ENCODE measurements around the gene PP2D1.
A peak's percentile ranks its signal among the peaks of the same experiment; 100 is the strongest.
"Not testable (repeated sequence)": the region's sequence is repeated elsewhere in the genome, so short reads cannot be mapped to it uniquely, and the experiment has no call there.

The PP2D1 gene, protein sequence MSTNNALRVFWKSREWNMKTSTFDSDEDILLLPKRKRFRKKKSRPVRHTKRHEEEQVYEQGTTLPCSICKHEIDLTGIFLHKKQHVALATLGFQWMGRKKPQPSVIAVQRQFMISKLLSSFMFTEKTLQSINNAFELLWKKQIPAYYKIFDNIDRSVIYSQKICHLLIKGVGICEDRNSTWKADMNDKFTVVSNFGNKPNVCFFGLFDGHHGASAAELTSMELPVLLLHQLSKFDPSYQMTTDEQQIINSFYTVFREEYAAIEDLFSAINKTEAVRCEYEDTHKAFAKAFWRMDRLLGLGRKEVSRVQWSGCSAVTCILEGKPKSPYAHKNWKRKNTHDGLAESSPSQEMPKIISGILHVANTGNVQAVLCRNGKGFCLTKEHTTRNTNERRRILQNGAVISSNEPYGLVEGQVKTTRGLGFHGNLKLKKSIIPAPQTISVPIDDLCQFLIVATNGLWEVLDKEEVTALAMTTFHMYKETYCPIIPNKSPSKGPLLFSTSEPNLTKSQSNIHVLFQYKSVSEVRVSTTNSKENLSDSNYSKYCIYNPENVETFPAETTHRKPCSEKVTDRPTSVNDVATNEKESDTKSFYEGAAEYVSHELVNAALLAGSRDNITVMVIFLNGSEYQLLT

DNA sequence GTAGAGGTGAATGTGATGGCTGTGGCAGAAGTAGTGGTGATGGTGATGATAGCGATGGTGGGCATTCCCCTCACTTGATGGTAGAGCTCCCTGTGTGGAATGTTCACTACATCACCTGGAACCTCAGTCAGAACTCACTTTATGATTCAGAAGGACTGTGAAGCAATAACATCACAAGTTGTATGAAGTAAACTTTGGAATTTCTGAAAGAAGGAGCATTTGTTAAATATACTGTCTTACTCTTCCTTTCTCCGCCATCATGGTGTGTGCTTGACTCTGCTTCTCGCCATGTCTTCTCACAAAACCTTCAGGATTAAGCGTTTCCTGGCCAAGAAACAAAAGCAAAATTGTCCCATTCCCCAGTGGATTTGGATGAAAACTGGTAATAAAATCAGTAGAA, at the start of gene PP2D1:
Gene PP2D1 (minus strand): TSS at position 101 of the 400 bp plus-strand sequence. CDS start 192 bp downstream, outside the sequence.
- DNase-seq (ENCODE audit: low spot score), result no peak

DNA sequence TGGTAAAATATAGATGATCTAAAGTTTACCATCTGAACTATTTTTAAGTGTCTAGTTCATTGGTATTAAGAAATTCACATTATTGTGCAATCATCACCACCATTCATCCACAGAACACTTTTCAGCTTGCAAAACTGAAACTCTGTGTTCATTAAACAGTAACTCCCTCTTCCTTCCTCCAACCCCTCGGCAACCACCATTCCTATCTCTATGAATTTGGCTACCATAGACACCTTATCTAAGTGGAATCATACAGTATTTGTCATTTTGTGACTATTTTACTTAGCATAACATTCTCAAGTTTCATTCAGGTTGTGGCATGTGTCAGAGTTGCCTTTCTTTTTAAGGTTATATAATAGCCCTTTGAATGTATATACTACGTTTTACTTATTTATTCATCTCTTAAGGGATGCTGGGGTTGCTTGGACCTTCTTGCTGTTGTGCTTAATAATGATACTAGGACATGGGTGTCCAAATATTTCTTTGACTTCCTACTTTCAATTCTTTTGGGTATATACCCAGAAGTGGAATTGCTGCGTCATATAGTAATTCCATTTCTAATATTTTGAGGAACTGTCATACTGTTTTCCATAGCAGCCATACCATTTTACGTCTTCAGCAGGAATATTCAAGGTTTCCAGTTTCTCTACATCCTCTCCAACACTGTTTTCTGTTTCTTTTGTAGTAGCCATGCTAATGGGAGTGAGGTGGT, 49.1 kb upstream of the PP2D1 start:
- DNase-seq (ENCODE audit: low spot score), result no peak

DNA sequence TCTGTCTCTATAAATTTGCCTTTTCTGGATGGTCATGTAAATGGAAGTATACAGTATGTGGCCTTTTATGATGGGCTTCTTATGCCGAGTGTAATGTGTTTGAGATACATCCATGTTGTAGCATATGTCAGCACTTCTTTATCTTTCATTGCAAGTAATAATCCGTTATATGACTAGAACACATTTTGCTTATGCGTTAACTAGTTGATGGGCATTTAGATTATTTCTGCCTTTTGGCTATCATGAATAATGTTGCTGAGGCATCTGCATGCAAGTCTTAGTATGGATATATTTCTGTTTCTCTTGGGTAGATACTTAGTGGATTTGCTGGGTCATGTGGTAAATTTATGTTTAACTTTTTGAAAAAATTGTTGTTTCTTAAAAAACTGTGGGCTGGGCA, 47.9 kb upstream of the PP2D1 start:
- DNase-seq (ENCODE audit: low spot score), result no peak

DNA sequence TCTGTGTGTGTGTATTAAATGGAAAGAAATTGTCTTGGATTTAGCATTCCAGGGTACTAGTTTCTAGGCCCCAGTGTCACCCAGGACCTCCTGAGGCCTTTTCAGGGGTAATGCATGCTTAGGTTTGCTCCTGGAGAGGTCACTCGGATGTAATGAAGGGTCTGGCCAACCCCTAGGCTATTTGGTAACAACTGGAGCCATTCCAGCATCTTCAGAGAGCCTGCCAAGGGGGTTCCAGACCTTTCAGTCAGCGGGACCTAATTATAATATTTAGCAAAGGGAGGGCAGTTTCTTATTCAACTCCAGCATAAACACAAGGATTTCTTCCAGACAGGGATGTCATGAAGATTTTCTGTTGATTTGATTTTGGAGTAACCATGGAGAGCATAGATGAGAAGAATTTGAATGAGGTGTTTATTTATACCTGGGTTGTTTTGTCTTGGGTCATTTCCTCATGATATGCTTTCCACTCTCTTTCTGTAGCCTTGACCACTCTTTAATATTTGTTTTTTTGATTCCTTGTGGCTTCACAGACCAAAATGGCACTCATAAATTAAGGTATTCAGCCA, 45.6 kb upstream of the PP2D1 start:
- DNase-seq (ENCODE audit: low spot score), result no peak

DNA sequence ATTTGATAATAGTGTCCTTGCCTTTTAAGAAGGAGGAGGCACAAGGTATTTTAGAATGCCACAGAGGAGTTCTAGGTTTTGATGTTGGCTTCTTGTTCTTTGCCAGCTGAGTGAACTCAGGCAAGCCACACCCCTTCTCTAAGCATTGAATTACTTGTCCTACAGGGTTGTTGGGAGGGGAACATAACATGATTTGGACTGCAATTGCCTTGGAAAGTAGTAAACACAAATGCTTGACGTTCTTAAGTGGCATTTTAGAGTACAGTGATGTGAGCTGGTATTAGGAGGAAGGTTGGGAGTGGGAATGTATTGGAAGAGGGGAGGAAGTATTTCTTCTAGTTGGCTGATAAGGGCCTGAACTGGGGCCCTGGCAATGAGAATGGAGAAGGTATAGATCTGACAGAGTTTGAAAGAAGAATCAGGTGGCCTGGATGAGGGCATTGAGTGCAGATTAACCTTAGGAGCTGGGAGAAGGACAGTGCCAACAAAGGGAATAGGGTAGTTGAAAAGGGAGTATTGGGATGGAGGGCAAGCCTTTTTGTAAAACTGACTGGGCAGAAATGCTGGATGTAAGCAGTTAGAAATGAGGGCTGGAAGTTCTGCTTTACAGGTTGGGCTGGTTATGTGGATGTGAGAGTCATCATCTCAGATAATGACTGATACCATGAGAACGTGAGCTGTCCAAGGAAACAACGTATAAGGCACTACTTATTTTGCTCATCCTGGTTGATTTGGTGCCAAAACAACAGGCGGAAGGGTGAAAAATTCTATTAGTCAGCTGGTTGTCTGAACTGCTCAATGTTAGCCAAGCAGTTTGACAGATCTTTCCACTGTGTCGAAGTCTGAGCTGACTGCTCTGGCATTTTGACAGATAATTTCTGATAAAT, 44.9 kb upstream of the PP2D1 start:
- peak; percentile 33 for DNase-seq (ENCODE audit: low spot score)

DNA sequence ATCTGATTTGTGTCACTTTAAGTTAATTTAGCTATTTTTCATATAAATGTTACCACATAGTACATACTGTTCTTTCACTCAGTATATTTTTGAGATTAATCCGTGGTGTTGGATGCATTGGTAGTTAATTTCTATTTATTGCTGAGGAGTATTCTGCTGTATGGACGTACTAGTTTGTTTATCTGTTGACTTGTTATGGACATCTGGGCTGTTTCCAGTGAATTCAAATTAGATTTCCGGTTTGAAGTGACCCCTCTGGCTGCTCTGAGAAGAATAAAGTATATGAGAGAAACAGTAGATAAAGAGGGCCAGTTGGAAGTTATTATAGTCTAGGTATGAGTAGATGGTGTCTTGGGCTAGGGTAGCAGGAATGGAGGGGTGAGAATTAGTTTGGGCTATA, 43.8 kb upstream of the PP2D1 start:
- no peak for DNase-seq (ENCODE audit: low spot score)

DNA sequence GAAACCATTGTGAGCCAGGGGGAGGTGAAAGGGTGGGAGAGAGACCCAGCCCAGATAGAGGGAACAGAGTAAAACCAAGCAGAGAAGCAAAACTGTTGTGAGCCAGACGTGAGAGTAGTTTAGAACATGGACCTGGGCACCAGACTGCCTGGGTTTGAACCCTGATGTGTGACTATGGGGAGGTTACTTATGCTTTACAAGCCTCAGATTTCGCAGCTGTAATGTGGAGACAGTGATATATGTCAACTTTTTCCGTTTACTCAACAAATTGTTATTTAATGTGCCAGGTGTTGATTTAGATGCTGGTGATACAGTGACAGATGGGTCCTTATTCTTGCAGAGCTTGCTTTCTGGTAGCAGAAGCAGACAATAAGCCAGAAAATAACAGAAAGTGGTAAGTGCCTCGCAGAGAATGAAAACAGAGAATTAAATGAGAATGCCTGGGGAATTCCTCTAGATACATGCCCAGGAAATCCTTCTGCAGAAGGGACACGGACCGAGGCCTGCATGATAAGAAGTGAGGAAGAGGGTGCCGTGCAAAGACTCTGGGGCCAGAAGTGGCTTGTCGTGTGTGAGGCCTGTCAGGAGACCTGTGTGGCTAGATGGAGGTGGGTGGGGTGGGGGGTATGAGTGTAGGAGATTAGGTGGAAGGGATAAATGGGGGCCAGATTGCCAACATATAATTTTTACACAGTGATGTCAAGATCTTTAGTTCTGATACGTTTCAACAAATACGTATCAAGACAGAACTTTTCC, 43.1 kb upstream of the PP2D1 start:
- DNase-seq (ENCODE audit: low spot score), result no peak

DNA sequence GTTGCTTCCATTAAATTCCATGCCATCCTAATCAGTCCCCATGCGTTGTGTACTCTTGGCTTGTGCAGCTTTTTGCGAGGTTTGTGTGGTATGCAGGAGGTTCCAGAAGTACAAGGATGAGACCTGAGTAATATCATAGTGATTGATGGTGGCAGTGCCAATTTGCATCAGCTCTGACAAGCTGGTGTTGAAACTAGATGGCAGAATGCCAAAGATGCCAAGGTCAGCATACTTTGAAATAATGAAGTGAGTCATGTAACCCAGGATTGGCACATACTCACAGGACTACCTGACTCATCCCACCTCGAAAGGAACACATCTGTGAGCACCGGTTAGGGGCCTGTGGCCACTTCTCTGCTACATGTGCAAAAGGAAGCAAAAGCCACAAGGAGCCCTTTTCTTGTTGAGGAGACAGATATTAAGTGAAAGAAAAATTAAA, 42.5 kb upstream of the PP2D1 start:
- DNase-seq (ENCODE audit: low spot score), result peak; percentile 88

DNA sequence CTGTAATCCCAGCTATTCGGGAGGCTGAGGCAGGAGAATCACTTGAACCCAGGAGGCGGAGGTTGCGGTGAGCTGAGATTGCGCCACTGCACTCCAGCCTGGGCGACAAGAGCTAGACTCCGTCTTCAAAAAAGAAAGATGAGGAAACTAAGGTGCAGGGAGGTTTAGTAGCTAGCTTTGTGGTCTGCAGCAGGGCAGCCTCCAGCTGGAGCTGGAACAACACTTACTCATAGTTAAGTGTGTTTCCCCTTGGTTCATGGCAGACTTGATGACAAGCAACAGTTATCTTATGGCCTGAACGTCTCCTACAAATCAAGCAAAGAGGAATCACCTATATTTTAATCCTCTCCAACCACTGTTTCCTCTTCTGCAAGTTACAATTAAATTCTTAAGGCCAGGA, 40.8 kb upstream of the PP2D1 start:
- no peak for DNase-seq (ENCODE audit: low spot score)

DNA sequence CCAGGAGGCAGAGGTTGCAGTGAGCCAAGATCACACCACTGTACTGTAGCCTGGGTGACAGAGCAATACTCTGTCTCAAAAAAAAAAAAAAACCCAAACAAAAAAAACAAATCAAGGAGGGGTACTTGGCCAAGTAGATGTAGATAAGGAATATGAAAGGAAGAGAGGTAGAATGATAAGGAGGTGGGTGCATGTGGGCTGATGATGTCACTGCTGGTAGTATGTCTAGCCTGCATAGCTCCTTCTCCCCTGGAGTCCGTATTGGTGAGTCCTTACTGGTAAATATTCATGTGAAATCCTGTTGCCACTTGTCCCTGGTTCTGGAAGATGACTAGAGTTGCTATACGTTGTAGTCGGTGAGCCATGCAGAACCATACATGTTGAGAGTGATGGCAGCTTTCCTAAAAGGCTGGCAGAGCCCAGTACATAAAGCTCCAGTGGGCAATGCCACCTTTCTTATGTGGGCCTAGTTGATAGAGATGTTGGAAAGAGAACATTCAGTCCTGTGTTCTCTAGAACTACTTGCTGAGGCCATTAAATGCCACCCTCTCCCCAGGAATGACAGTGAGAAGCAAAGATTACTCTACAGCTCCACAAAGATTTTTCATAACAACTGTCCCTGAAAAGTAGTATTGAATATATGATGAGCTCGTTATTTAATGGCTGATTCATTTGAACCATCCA, 39.2 kb upstream of the PP2D1 start:
- no peak for DNase-seq (ENCODE audit: low spot score)

DNA sequence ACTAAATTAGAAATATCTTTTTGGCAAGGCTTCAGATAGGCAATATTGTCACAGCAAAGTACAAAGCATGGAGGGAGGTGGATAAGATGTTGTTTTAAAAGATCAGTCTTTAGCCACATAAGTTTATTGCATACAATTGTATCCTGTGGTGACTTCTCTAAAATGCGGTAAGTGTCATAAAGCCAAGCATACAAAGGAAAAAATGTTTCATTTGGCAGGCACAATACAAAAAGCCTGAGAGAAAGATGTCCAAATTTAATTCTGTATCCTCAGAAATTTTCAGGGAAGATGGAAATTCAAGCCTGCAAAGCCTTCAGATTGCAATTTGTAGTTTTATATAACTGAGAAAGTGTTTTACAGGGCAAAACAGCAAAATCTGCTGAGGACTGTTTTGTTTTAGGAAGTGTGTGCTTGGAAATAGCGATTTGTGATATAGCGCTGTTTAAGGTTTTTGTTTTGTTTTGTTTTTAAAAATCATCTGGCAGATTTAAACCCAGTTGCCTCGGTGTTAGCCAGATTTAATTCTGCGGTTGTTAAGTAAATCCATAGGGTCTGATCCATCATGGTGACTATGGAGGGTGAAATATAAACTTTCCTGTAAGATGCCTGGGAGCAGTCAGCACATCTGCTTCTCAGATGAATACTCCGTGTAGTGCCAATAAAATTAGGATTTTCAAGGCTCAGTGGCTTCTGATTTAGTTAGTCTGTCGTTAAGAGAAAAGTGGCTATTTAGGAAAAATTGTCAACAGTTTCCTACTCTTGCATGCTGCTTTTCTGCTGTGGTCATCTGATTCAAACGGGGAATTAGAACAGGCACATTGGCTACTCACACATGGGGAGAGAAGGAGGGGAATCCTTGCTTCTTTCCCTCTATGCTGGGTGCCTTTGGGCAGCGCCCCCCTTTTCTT, 36.2 kb upstream of the PP2D1 start:
- no peak for DNase-seq (ENCODE audit: low spot score)

DNA sequence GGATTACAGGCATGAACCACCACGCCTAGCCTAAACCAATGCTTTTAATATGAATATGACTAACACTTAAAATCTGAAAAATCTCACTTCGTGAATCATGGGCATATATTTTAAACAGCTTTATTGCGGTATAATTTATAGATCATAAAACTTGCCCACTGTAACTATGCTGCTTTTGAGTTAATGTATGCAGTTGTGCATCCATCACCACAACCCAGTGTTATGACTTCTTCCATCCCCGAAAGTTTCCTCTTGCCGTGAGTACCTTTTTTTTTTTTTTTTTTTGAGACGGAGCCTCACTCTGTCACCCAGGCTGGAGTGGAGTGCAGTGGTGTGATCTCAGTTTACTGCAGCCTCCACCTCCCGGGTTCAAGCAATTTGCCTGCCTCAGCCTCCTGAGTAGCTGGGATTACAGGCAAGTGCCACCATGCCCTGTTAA, 35.3 kb upstream of the PP2D1 start:
- no peak for DNase-seq (ENCODE audit: low spot score)

DNA sequence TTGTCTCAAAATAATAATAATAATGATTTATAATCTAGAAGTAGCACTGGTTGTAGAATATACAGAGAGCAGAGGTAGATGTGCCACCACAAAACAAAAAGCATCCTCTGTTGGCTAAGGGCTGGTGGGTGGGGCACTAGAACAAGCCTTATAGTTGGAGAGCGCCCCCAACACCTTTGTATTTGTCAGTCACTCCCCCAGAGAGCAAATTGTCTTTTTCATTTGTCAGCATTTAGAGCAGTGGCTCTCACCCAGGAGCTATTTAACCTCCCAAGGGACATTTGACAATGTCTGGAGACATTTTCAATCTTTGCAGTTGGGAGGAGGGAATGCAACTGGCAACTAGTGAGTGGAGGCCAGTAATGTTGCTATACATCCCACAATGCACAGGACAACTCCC, 34.5 kb upstream of the PP2D1 start:
- DNase-seq (ENCODE audit: low spot score), result no peak

DNA sequence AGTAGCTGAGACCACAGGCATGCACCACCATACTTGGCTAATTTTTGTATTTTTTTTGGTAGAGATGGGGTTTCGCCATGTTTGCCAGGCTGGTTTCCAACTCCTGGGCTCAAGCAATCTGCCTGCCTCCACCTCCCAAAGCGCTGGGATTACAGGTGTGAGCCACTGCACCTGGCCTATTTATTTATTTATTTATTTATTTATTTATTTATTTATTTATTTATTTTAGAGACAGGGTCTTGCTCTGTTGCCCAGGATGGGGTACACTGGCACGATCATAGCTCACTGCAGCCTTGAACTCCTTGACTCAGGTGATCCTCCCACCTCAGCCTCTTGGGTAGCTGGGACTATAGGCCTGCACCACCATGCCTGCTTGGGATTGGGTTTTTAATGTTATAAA, 33.1 kb upstream of the PP2D1 start:
- not testable (repeated sequence) for DNase-seq (ENCODE audit: low spot score)

DNA sequence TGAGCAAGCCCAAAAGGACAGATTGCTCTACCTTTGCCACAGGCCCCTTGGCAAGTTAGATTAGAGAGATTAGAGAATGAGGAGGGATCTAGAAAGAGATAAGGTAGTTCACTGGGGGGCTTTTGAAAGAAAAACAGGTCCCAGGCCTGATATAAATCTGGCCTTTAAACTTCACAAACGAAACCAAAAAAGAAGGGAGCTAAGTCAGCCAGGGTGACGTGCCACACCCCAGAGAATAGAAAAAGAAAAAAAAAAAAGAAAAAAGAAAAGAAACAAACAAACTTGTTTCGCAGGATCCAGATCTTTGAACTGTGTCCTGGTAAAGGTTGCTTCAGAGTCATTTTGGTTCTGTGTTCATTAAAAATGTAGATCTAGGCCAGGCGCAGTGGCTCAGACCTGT, 31.8 kb upstream of the PP2D1 start:
- peak; percentile 12 for DNase-seq (ENCODE audit: low spot score)

DNA sequence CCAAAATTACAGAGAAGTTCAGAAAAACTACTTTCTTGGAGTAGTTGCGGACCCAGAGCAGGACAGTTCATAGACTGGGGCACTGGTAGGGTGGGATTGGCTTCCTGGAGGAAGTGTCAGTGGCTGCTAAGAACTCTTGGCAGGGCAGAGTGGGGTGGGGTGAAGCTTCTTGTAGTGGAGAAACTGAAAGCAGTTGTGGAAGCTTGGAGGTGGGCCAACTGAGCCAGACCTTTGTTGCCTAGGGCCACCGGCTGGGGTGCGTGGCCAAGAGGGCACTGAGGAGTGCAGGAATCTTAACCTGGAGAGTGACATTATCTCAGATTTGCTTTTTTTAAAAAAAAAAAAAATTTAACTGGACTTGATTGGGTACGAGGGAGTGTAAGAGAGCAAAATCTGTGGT, 31.3 kb upstream of the PP2D1 start:
- peak; percentile 66 for DNase-seq (ENCODE audit: low spot score)

DNA sequence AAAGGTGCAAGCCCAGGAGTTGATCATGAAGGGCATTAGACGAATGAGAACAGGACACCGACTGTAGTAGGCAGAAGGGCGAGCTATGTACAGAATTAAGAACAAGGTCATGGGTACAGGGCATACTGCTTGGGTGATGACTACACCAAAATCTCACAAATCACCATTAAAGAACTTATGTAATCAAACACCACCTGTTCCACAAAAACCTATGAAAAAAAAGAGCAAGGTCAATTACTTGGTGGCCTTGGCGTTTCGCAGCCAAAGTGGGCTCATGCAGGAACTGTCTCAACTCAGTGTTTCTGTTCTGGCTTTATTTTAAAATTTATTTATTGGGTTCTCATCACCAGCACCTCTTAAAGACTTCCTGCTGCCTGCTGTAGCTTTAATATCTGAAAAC, 30.3 kb upstream of the PP2D1 start:
- DNase-seq (ENCODE audit: low spot score), result no peak

DNA sequence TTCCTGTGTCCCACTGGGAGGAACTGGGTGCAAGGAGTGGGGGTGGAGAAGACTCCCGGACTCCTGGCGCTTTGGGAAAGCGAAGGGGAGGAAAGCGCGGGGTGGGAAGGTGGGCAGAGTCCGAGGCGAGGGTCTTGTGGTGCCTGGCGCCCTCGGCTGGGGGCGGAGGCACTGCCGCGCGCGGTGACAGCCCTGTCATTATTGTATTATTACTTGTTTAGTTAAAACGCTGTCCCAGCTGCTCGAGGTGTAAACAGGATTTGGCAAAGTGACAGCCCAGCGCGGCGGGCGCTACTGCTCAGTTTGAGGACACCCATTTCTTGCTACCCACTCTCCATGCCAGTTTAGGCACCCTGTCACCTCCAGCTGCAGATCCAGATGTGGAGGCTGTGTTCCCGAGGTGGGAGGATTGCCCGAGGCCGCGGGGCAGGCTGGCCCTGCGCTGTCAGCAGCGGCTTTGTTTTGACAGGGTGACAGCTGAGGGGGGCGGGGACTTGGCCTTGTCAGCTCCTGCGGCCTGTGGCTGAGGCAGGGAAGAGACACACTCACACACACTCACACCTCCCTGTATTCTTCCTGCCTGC, 29.2 kb upstream of the PP2D1 start:
- DNase-seq (ENCODE audit: low spot score), result peak; percentile 70

Data from CD4-positive, alpha-beta T cell treated with Interleukin-6 at 100 ng/mL for 8 hours (primary cell).